Measurements from ENCODE around the gene MYO18B. TPM values are rescaled to one million over a fixed set of nuclear protein-coding genes. Genes with fewer than 3 reads are reported as not detected.

MYO18B gene
- total RNA-seq: 1 to 10 TPM; 1.6 to 2.1 TPM

- Mint-ChIP-seq H3K9me3 (no peaks in the 10 kb centered on the region), H3K36me3 (peaks cover 7% of the 10 kb centered on the region), H3K4me1 (peaks cover 35% of the 10 kb centered on the region), H3K4me3 (peak within 1 kb of the TSS; percentile 29), H3K27ac (peak within 1 kb of the TSS; percentile 54), H3K27me3 (no peaks in the 10 kb centered on the region)
- no peak for DNase-seq
Measured at GRCh38 chr22:25741692-25742626, at the start of gene MYO18B. TSS of gene MYO18B (plus strand) at chr22:25742188. CDS start at chr22:25761093, 18,905 bp downstream.

- DNase-seq: no peak
- Mint-ChIP-seq H3K4me1 (no peaks in the 10 kb centered on the region), H3K36me3 (peaks cover 9% of the 10 kb centered on the region), H3K27me3 (no peaks in the 10 kb centered on the region), H3K9me3 (no peaks in the 10 kb centered on the region), H3K4me3 (no peak overlapping the region), H3K27ac (no peak overlapping the region)
Measured at GRCh38 chr22:25692397-25693267, 49.4 kb upstream of the MYO18B start.

GRCh38 chr22:25693268-25693565, 48.8 kb upstream of the MYO18B start:
- H3K27ac Mint-ChIP-seq: no peak overlapping the region
- no peak overlapping the region for H3K4me3 Mint-ChIP-seq
- no peaks in the 10 kb centered on the region for H3K9me3 Mint-ChIP-seq
- peaks cover 9% of the 10 kb centered on the region for H3K36me3 Mint-ChIP-seq
- H3K27me3 Mint-ChIP-seq: no peaks in the 10 kb centered on the region
- H3K4me1 Mint-ChIP-seq: no peaks in the 10 kb centered on the region
- DNase-seq: no peak

GRCh38 chr22:25694196-25694907, 47.6 kb upstream of the MYO18B start:
- Mint-ChIP-seq H3K9me3 (no peaks in the 10 kb centered on the region), H3K36me3 (peaks cover 9% of the 10 kb centered on the region), H3K4me1 (no peaks in the 10 kb centered on the region), H3K27me3 (no peaks in the 10 kb centered on the region), H3K27ac (no peak overlapping the region), H3K4me3 (no peak overlapping the region)
- DNase-seq: no peak

GRCh38 chr22:25695146-25695545, 46.8 kb upstream of the MYO18B start:
- H3K4me3 Mint-ChIP-seq: no peak overlapping the region
- H3K4me1 Mint-ChIP-seq: no peaks in the 10 kb centered on the region
- no peak for DNase-seq
- H3K27ac Mint-ChIP-seq: no peak overlapping the region
- no peaks in the 10 kb centered on the region for H3K9me3 Mint-ChIP-seq
- no peaks in the 10 kb centered on the region for H3K27me3 Mint-ChIP-seq
- peaks cover 10% of the 10 kb centered on the region for H3K36me3 Mint-ChIP-seq

GRCh38 chr22:25696763-25697162, 45.2 kb upstream of the MYO18B start:
- H3K9me3 Mint-ChIP-seq: no peaks in the 10 kb centered on the region
- no peak for DNase-seq
- no peaks in the 10 kb centered on the region for H3K27me3 Mint-ChIP-seq
- no peak overlapping the region for H3K27ac Mint-ChIP-seq
- H3K36me3 Mint-ChIP-seq: peaks cover 10% of the 10 kb centered on the region
- peaks cover 2% of the 10 kb centered on the region for H3K4me1 Mint-ChIP-seq
- no peak overlapping the region for H3K4me3 Mint-ChIP-seq

- peaks cover 2% of the 10 kb centered on the region for H3K4me1 Mint-ChIP-seq
- peaks cover 10% of the 10 kb centered on the region for H3K36me3 Mint-ChIP-seq
- no peaks in the 10 kb centered on the region for H3K9me3 Mint-ChIP-seq
- H3K27ac Mint-ChIP-seq: no peak overlapping the region
- DNase-seq: no peak
- no peaks in the 10 kb centered on the region for H3K27me3 Mint-ChIP-seq
- H3K4me3 Mint-ChIP-seq: no peak overlapping the region
Measured at GRCh38 chr22:25697181-25697664, 44.8 kb upstream of the MYO18B start.

GRCh38 chr22:25697978-25698377, 44.0 kb upstream of the MYO18B start:
- no peak overlapping the region for H3K4me3 Mint-ChIP-seq
- H3K4me1 Mint-ChIP-seq: peaks cover 6% of the 10 kb centered on the region
- no peaks in the 10 kb centered on the region for H3K9me3 Mint-ChIP-seq
- no peak overlapping the region for H3K27ac Mint-ChIP-seq
- H3K36me3 Mint-ChIP-seq: peaks cover 10% of the 10 kb centered on the region
- no peaks in the 10 kb centered on the region for H3K27me3 Mint-ChIP-seq
- no peak for DNase-seq

GRCh38 chr22:25698461-25698860, 43.5 kb upstream of the MYO18B start:
- no peak for DNase-seq
- peak overlapping the region; percentile 31 for H3K27ac Mint-ChIP-seq
- H3K9me3 Mint-ChIP-seq: no peaks in the 10 kb centered on the region
- no peaks in the 10 kb centered on the region for H3K27me3 Mint-ChIP-seq
- H3K4me1 Mint-ChIP-seq: peaks cover 9% of the 10 kb centered on the region
- H3K4me3 Mint-ChIP-seq: no peak overlapping the region
- H3K36me3 Mint-ChIP-seq: peaks cover 10% of the 10 kb centered on the region

- Mint-ChIP-seq H3K27ac (no peak overlapping the region), H3K4me3 (no peak overlapping the region), H3K9me3 (no peaks in the 10 kb centered on the region), H3K4me1 (peaks cover 9% of the 10 kb centered on the region), H3K27me3 (no peaks in the 10 kb centered on the region), H3K36me3 (peaks cover 10% of the 10 kb centered on the region)
- no peak for DNase-seq
Measured at GRCh38 chr22:25698978-25699377, 43.0 kb upstream of the MYO18B start.

GRCh38 chr22:25701056-25701780, 40.8 kb upstream of the MYO18B start:
- Mint-ChIP-seq H3K4me3 (no peak overlapping the region), H3K36me3 (peaks cover 6% of the 10 kb centered on the region), H3K27me3 (no peaks in the 10 kb centered on the region), H3K4me1 (peaks cover 9% of the 10 kb centered on the region), H3K9me3 (no peaks in the 10 kb centered on the region), H3K27ac (no peak overlapping the region)
- DNase-seq: no peak

- H3K36me3 Mint-ChIP-seq: peaks cover 5% of the 10 kb centered on the region
Measured at GRCh38 chr22:25702040-25702439, 39.9 kb upstream of the MYO18B start.

GRCh38 chr22:25702571-25703167, 39.3 kb upstream of the MYO18B start:
- Mint-ChIP-seq H3K27ac (peak overlapping the region; percentile 49), H3K36me3 (peaks cover 9% of the 10 kb centered on the region), H3K9me3 (no peaks in the 10 kb centered on the region), H3K27me3 (no peaks in the 10 kb centered on the region), H3K4me1 (peaks cover 9% of the 10 kb centered on the region), H3K4me3 (no peak overlapping the region)
- peak; percentile 17 for DNase-seq

More at GRCh38 chr22:25702040-25702439, 39.9 kb upstream of the MYO18B start:
- no peak overlapping the region for H3K4me3 Mint-ChIP-seq
- H3K27ac Mint-ChIP-seq: no peak overlapping the region
- no peaks in the 10 kb centered on the region for H3K27me3 Mint-ChIP-seq
- no peak for DNase-seq
- H3K9me3 Mint-ChIP-seq: no peaks in the 10 kb centered on the region
- peaks cover 9% of the 10 kb centered on the region for H3K4me1 Mint-ChIP-seq

- Mint-ChIP-seq H3K4me1 (peaks cover 11% of the 10 kb centered on the region), H3K36me3 (peaks cover 9% of the 10 kb centered on the region), H3K9me3 (no peaks in the 10 kb centered on the region), H3K27me3 (no peaks in the 10 kb centered on the region), H3K27ac (no peak overlapping the region), H3K4me3 (no peak overlapping the region)
- no peak for DNase-seq
Measured at GRCh38 chr22:25704701-25705100, 37.3 kb upstream of the MYO18B start.

Measured in activated naive CD8-positive, alpha-beta T cell treated with anti-CD3 and anti-CD28 coated beads for 36 hours (primary cell).